Measurements from ENCODE around the gene CAVIN1. TPM values are rescaled to one million over a fixed set of nuclear protein-coding genes. Genes with fewer than 3 reads are reported as not detected.

The CAVIN1 gene
- total RNA-seq, 1 donor from 2014 or later = 269 TPM

DNA sequence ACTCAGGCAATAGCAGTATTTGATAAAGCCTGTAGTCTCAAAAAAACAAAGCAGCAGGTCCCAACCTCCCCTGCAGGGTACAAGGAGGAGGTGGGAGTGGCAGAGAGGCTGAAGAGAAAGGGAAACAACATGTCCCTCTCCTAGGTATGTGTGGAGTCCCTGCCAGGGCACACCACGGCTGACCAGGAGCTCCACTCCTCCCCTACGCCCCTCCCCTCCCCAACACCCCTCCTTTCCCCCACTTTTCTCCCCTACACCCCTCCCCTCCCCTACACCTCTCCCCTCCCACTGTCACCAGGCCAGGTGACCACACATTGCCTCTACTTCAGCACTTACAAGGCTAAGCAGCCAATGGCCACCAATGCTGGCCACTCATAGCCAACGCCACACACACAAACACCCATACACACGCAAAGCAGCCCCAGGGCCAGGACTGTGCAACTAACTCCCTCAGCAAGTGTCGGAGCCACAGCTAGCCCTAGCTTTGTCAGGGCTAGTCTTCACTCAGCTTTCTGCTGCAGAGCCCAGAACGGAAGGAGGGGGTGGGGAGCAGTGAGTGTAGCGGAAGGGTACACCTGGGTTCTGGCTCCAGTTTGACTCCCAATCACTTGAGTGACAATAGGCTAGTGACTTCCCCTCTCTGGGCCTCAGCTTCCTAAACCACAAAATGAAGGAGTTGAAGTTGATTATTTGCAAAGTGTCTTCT lies 8.2 kb downstream of the CAVIN1 start:
- peak; percentile 73 for DNase-seq
- H3K36me3 ChIP-seq = peaks cover 3% of the 10 kb centered on the region
- no peaks in the 10 kb centered on the region for H3K9me3 ChIP-seq
- H3K27me3 ChIP-seq (ENCODE audit: low read depth) = no peaks in the 10 kb centered on the region
- H3K4me3 ChIP-seq = peak overlapping the region; percentile 18
- H3K4me1 ChIP-seq = peaks cover 85% of the 10 kb centered on the region
- TF ChIP-seq, protein P1, sequence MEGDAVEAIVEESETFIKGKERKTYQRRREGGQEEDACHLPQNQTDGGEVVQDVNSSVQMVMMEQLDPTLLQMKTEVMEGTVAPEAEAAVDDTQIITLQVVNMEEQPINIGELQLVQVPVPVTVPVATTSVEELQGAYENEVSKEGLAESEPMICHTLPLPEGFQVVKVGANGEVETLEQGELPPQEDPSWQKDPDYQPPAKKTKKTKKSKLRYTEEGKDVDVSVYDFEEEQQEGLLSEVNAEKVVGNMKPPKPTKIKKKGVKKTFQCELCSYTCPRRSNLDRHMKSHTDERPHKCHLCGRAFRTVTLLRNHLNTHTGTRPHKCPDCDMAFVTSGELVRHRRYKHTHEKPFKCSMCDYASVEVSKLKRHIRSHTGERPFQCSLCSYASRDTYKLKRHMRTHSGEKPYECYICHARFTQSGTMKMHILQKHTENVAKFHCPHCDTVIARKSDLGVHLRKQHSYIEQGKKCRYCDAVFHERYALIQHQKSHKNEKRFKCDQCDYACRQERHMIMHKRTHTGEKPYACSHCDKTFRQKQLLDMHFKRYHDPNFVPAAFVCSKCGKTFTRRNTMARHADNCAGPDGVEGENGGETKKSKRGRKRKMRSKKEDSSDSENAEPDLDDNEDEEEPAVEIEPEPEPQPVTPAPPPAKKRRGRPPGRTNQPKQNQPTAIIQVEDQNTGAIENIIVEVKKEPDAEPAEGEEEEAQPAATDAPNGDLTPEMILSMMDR (IDR thresholded peaks at IDR 0.05) = no peak
- ATAC-seq = peak; percentile 83 to 84
- H3K27ac ChIP-seq = peak overlapping the region; percentile 80
- intact Hi-C loops (cut with DNase I) = no loop called here

DNA sequence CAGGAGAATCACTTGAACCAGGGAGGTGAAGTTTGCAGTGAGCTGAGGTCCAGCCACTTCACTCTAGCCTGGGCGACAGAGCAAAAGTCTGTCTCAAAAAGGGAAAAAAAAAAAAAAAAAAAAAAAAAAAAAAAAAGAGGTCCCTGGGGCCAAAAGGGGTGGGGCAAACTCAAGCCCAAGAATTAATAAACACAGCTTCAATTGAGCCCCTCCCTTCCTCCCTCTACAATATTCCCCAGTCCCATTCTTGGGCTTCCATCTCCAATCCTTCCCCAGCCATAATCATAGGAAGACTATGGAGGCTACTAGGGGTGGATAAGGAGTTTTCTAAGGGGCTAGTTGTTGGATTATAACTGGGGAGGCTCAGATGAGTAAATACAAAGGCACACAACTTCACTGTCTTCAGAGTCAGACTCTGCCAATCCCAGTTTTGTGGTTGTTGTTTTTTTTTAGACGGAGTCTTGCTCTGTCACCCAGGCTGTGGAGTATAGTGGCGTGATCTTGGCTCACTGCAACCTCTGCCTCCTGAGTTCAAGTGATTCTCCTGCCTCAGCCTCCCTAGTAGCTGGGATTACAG lies 9.5 kb downstream of the CAVIN1 start:
- peaks cover 3% of the 10 kb centered on the region for H3K36me3 ChIP-seq
- intact Hi-C loops (cut with DNase I) = no loop called here
- H3K9me3 ChIP-seq = no peaks in the 10 kb centered on the region
- ATAC-seq (no peak), DNase-seq (no peak)
- H3K27ac ChIP-seq = peak overlapping the region; percentile 80
- H3K27me3 ChIP-seq (ENCODE audit: low read depth) = no peaks in the 10 kb centered on the region
- peaks cover 86% of the 10 kb centered on the region for H3K4me1 ChIP-seq
- no peak overlapping the region for H3K4me3 ChIP-seq
- TF ChIP-seq, protein P1 (IDR thresholded peaks at IDR 0.05) = no peak

DNA sequence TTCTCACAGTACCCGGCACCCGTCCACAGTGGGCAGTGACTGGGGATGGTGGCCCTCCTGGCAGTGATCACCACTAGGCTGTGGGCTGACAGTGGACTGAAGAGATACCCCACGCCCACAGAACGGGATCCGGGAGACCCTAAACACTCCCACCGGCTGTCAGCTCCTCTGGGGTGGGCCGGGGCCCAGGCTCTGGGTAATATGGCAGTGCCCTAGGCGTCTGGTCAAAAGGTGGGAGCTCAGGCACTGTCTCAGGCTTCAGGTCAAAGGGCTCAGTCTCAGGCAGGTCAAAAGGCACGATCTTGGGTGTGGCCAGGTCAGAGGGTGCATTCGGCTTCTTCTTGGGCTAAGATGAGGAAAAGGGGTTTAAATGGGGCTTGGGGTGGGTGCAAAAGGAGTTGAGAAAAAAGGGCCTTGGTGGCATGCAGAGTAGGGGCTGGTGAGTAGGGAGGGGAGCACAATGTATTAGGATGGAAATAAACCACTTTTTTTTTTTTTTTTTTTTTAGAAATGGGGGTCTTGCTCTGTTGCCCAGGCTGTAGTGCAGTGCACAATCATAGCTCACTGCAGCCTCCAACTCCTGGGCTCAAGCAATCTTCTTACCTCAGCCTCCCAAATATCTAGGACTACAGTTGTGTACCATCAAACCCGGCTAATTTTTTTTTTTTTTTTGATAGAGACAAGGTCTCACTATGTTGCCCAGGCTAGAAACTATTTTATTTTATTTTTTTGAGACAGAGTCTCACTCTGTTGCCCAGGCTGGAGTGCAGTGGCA lies 11.0 kb downstream of the CAVIN1 start:
- Histone ChIP-seq H3K4me3 (peak overlapping the region; percentile 12), H3K4me1 (peaks cover 87% of the 10 kb centered on the region), H3K9me3 (no peaks in the 10 kb centered on the region), H3K27ac (peak overlapping the region; percentile 80), H3K27me3 (ENCODE audit: low read depth) (no peaks in the 10 kb centered on the region), H3K36me3 (peaks cover 3% of the 10 kb centered on the region)
- DNase-seq (no peak), ATAC-seq (no peak)
- TF ChIP-seq, protein P1 (IDR thresholded peaks at IDR 0.05) = no peak
- intact Hi-C loops (cut with DNase I) = no loop called here

DNA sequence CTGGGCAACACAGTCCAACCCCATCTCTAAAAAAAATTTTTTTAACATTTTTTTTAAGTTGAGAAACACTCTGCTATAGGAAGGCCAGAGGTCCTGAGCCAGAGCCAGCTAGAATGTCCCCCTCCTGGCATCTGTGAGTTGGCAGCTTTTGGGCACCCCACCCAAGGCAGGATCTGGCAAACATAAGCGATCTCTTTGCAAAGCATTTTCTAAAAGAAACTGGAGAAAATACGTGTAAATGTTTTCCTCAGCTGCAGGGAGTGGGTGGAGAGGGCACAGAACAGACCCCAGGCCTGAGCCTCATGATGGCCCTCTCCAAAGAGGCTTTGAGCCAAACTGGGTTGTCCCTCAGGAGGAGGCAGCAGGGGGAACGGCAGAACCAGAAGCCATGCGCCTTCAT lies 11.7 kb downstream of the CAVIN1 start:
- Histone ChIP-seq H3K4me3 (peak overlapping the region; percentile 12), H3K27me3 (ENCODE audit: low read depth) (no peaks in the 10 kb centered on the region), H3K4me1 (peaks cover 88% of the 10 kb centered on the region), H3K36me3 (peaks cover 3% of the 10 kb centered on the region), H3K27ac (peak overlapping the region; percentile 80), H3K9me3 (no peaks in the 10 kb centered on the region)
- ATAC-seq (no peak), DNase-seq (no peak)
- TF ChIP-seq, protein P1 (IDR thresholded peaks at IDR 0.05) = no peak
- intact Hi-C loops (cut with DNase I) = no loop called here

DNA sequence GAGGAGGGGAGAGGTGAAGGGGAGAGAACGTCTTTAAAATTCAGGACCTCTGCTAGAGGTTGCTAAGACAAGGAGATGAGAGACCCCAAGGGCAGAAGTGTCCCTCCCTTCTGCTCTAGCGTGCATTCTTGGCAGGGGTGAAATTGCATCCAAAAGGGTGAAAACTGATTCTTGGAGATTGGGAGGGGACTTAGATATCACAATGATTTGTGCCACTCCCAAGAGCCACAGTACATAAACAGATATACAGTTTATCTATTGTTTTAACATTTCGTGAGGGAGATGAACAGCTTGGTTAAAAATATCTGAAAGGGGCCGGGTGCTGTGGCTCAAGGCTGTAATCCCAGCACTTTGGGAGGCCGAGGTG lies 12.8 kb downstream of the CAVIN1 start:
- H3K27ac ChIP-seq = peak overlapping the region; percentile 80
- no peaks in the 10 kb centered on the region for H3K9me3 ChIP-seq
- TF ChIP-seq, protein P1 (IDR thresholded peaks at IDR 0.05) = no peak
- intact Hi-C loops (cut with DNase I) = no loop called here
- ATAC-seq (no peak), DNase-seq (no peak)
- H3K4me3 ChIP-seq = no peak overlapping the region
- H3K27me3 ChIP-seq (ENCODE audit: low read depth) = no peaks in the 10 kb centered on the region
- H3K36me3 ChIP-seq = peaks cover 4% of the 10 kb centered on the region
- peaks cover 87% of the 10 kb centered on the region for H3K4me1 ChIP-seq
